Adrenal gland (tissue), 12 donors: ENCODE measurements around the gene AK4. TPM values are rescaled to one million over a fixed set of nuclear protein-coding genes. Genes with fewer than 3 reads are reported as not detected.
"Not testable (repeated sequence)": the region's sequence is repeated elsewhere in the genome, so short reads cannot be mapped to it uniquely, and the experiment has no call there.

Experiments used
- DNase-seq, 7 donors: peaks; one replicate each; pipeline ENCODE4 v3.0.0-alpha.2; 2019 to 2020
- H3K27ac ChIP-seq, 5 donors: fragments of 200-600 bp; sonication (generic) in 4 of 5; 1 replicate in 3 of 5; 2 replicates in 2 of 5; pipeline versions ENCODE4 v1.5.1 to v1.8.0; 2016 to 2020; ENCODE audit warnings: mild to moderate bottlenecking in 1 of 5
- H3K27me3 ChIP-seq: fragments of 200-600 bp; 2 replicates; pipeline ENCODE4 v1.8.0; 2021
- H3K36me3 ChIP-seq, 2 donors: fragments of 200-600 bp; replicated peaks in 1 of 2; 1 replicate in 1 of 2; 2 replicates in 1 of 2; pipeline versions ENCODE4 v1.5.1 to v1.8.0; 2018 to 2022
- H3K4me1 ChIP-seq, 2 donors: fragments of 200-600 bp; replicated peaks in 1 of 2; 1 replicate in 1 of 2; 2 replicates in 1 of 2; pipeline versions ENCODE4 v1.5.1 to v1.8.0; 2018 to 2021
- H3K4me3 ChIP-seq, 4 donors: fragments of 200-600 bp; sonication (generic) in 3 of 4; one replicate each; pipeline ENCODE4 v1.5.1; 2016 to 2018
- H3K9me3 ChIP-seq, 3 donors: fragments of 200-600 bp; sonication (generic) in 1 of 3; replicated peaks in 1 of 3; 1 replicate in 2 of 3; 2 replicates in 1 of 3; pipeline versions ENCODE4 v1.5.1 to v1.8.0; 2016 to 2021
- POLR2A ChIP-seq, 2 donors: fragments of 450-650 bp; IDR thresholded peaks; one replicate each; pipeline ENCODE4 v1.6.1; 2017; ENCODE audit warnings: antibody characterized with exemption in 2 of 2, mild to moderate bottlenecking in 2 of 2, moderate library complexity in 1 of 2
- WGBS, 4 donors: extraction: QIAGEN DNeasy Blood & Tissue Kit in 2 of 4; methylation state at CpG; one replicate each; pipeline versions ENCODE4 v1.1.5 to v1.1.7; 2013 to 2017; 5-methylcytosine and 5-hydroxymethylcytosine counted together
- intact Hi-C, 2 donors: fragments of 100-400 bp; cut with DNase I; formaldehyde crosslinking; loops; one replicate each; pipeline versions ENCODE4 v1.14.1 to v1.15.0; 2022 to 2023
- polyA plus RNA-seq, 3 donors: library from polyadenylated mRNA; stranded (reverse); fragments of 200-250 nt in 2 of 3; fragments of 350-450 nt in 1 of 3; fragmentation: Illumina TruSeq in 1 of 3; extraction: RNeasy Lipid Tissue Mini Kit (QIAGEN cat#74804) in 1 of 3; gene quantifications; one replicate each; pipeline ENCODE4 v1.2.3, GENCODE V29; 2013 to 2014
- total RNA-seq, 9 donors: library from RNA; depleted of rRNA in 4 of 9; stranded (reverse); fragments of >200 nt in 4 of 9; fragments of 120-200 nt in 1 of 9; fragmentation: NEBNext Ultra II Directional in 1 of 9; extraction: Animal tissue kit (Norgen Biotek cat#: 25700) in 1 of 9; gene quantifications; one replicate each; pipeline versions ENCODE4 v1.1.0 to v1.2.4, GENCODE V29; 2013 to 2023
- TF ChIP-seq, protein P1 (sequence below), 6 experiments: fragments of 450-650 bp in 4 of 6; fragments of 200-600 bp in 2 of 6; sonication (generic) in 1 of 6; IDR thresholded peaks; 1 replicate in 5 of 6; 2 replicates in 1 of 6; pipeline versions ENCODE4 v1.5.1 to v1.8.0; 2016 to 2021; ENCODE audit warnings: antibody characterized with exemption in 6 of 6, mild to moderate bottlenecking in 2 of 6, moderate library complexity in 1 of 6
- donor health status: healthy with polysubstance abuse.
- donor health status: Bipolar disorder and iron deficiency.
- donor health status: DM: yes; HTN: yes; CAD: no.
- donor health status: DM: no; HTN: no; CAD: no.
- donor health status: DM: no; HTN: no; CAD: no.
- donor health status: DM: yes; HTN: yes; CAD: no.

AK4 gene
- total and polyA plus RNA-seq, 12 donors, result 0.67 to 12.4 (median 2.5) TPM

DNA sequence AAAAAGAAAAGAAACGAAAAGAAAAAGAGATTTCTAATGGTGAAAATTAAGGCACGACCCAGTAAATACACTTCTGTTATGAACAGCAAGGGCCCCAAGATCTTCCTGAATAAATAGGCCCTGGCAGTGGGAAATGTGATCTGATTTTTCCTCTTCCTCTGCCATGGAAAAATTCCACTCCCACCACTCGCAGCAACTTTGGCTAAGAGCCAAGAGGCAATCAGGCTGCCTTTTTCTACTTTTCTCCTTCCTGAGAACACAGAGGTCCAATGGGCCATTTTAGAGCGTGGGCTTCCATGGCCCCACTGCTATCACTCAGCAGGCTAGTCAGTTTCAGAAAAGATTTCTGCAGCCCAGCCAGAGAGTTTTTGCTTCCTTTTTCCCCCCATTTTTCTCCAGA, 33.7 kb upstream of the AK4 start:
- H3K27ac ChIP-seq, result no peak overlapping the region
- H3K36me3 ChIP-seq, result no peaks in the 10 kb centered on the region
- no peaks in the 10 kb centered on the region for H3K27me3 ChIP-seq
- peak in 5 of 7 donors; percentile 1 to 53 (median 15) for DNase-seq
- H3K9me3 ChIP-seq, result no peaks in the 10 kb centered on the region
- 42 to 59% (median 48%) methylated on average over 4 of the region's 4 CpGs for WGBS, 4 donors
- no peak overlapping the region for H3K4me3 ChIP-seq
- no peaks in the 10 kb centered on the region for H3K4me1 ChIP-seq
- TF ChIP-seq, protein P1, sequence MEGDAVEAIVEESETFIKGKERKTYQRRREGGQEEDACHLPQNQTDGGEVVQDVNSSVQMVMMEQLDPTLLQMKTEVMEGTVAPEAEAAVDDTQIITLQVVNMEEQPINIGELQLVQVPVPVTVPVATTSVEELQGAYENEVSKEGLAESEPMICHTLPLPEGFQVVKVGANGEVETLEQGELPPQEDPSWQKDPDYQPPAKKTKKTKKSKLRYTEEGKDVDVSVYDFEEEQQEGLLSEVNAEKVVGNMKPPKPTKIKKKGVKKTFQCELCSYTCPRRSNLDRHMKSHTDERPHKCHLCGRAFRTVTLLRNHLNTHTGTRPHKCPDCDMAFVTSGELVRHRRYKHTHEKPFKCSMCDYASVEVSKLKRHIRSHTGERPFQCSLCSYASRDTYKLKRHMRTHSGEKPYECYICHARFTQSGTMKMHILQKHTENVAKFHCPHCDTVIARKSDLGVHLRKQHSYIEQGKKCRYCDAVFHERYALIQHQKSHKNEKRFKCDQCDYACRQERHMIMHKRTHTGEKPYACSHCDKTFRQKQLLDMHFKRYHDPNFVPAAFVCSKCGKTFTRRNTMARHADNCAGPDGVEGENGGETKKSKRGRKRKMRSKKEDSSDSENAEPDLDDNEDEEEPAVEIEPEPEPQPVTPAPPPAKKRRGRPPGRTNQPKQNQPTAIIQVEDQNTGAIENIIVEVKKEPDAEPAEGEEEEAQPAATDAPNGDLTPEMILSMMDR (IDR thresholded peaks at IDR 0.05), result no peak
- TF ChIP-seq POLR2A (IDR thresholded peaks at IDR 0.05), result no peak
- intact Hi-C loops, result no loop called here

- no peak for DNase-seq
Observed at GRCh38 chr1:65119951-65120350, 28.1 kb upstream of the AK4 start.

GRCh38 chr1:65129104-65129503, 18.9 kb upstream of the AK4 start:
- H3K4me1 ChIP-seq, H3K9me3 ChIP-seq, H3K4me3 ChIP-seq, H3K27me3 ChIP-seq, H3K36me3 ChIP-seq, DNase-seq, intact Hi-C loops, H3K27ac ChIP-seq: not testable (repeated sequence)
- WGBS, 4 donors, result 87 to 100% (median 91%) methylated on average over 4 of the region's 4 CpGs

More at GRCh38 chr1:65119951-65120350, 28.1 kb upstream of the AK4 start:
- Histone ChIP-seq H3K9me3 (no peaks in the 10 kb centered on the region), H3K27me3 (no peaks in the 10 kb centered on the region), H3K27ac (no peak overlapping the region), H3K4me1 (no peaks in the 10 kb centered on the region), H3K4me3 (no peak overlapping the region), H3K36me3 (no peaks in the 10 kb centered on the region)
- TF ChIP-seq, protein P1 (IDR thresholded peaks at IDR 0.05), result no peak
- TF ChIP-seq POLR2A (IDR thresholded peaks at IDR 0.05), result no peak
- 68 to 77% (median 74%) methylated on average over 4 of the region's 4 CpGs for WGBS, 4 donors
- intact Hi-C loops, result no loop called here

DNA sequence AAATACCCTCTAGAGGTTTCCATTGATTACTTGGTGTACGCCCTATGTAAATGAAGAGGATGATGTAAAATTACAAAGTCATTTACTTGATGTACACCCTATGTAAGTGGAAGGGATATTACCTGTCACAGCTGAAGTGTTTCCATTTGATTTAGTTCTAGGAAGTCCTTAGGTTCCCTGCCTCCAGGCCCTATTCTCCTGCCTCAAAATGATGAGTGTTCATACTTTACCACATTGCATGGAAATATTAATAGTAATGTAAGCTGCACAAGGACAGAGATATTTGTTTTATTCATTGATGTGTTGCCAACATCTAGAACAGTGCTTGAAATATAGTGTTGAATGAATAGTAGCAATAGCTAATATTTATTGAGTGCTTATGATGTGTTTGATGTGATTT, 9.5 kb upstream of the AK4 start:
- no peak overlapping the region for H3K27ac ChIP-seq
- H3K4me3 ChIP-seq, result no peak overlapping the region
- H3K4me1 ChIP-seq, result no peaks in the 10 kb centered on the region
- TF ChIP-seq, protein P1 (IDR thresholded peaks at IDR 0.05), result no peak
- TF ChIP-seq POLR2A (IDR thresholded peaks at IDR 0.05), result no peak
- H3K9me3 ChIP-seq, result no peaks in the 10 kb centered on the region
- intact Hi-C loops, result no loop called here
- WGBS, 4 donors, result 87 to 100% (median 94%) methylated on average over 1 of the region's 1 CpG
- no peak for DNase-seq
- H3K27me3 ChIP-seq, result no peaks in the 10 kb centered on the region
- no peaks in the 10 kb centered on the region for H3K36me3 ChIP-seq

- H3K4me1 ChIP-seq, DNase-seq, H3K27ac ChIP-seq, H3K36me3 ChIP-seq, intact Hi-C loops, H3K27me3 ChIP-seq, H3K9me3 ChIP-seq, H3K4me3 ChIP-seq: not testable (repeated sequence)
- WGBS, 4 donors, result 56 to 76% (median 71%) methylated on average over 2 to 3 of the region's 3 CpGs
Observed at GRCh38 chr1:65139793-65140192, 8.2 kb upstream of the AK4 start.
